BE2C (cell line): Measurements from ENCODE around the gene DENND1A.

ENCODE experiments used
- DNase-seq: peaks from one replicate; pipeline ENCODE4 v3.0.0-alpha.2; 2020
- H3K27me3 ChIP-seq: fragments of 250-450 bp; sonication (Bioruptor Pico); 2 replicates; pipeline ENCODE4 v1.5.1; 2020; ENCODE audit warnings: mild to moderate bottlenecking
- H3K36me3 ChIP-seq: fragments of 250-450 bp; sonication (Bioruptor Pico); 2 replicates; pipeline ENCODE4 v1.5.1; 2020; ENCODE audit warnings: mild to moderate bottlenecking
- H3K4me1 ChIP-seq: fragments of 250-450 bp; sonication (Bioruptor Pico); 2 replicates; pipeline ENCODE4 v1.5.1; 2020
- H3K4me3 ChIP-seq: 2 replicates; pipeline ENCODE4 v1.5.1; 2011; ENCODE audit warnings: low read depth, low read length
- H3K9me3 ChIP-seq: fragments of 250-450 bp; sonication (Bioruptor Pico); 2 replicates; pipeline ENCODE4 v1.5.1; 2020
- TF ChIP-seq, protein P1 (sequence below): IDR thresholded peaks from 2 replicates; pipeline ENCODE4 v1.5.1; 2012; ENCODE audit warnings: mild to moderate bottlenecking, low read depth, low read length

The DENND1A gene

GRCh38 chr9:123773783-123774182, 156.1 kb downstream of the DENND1A start:
- TF ChIP-seq, protein P1, sequence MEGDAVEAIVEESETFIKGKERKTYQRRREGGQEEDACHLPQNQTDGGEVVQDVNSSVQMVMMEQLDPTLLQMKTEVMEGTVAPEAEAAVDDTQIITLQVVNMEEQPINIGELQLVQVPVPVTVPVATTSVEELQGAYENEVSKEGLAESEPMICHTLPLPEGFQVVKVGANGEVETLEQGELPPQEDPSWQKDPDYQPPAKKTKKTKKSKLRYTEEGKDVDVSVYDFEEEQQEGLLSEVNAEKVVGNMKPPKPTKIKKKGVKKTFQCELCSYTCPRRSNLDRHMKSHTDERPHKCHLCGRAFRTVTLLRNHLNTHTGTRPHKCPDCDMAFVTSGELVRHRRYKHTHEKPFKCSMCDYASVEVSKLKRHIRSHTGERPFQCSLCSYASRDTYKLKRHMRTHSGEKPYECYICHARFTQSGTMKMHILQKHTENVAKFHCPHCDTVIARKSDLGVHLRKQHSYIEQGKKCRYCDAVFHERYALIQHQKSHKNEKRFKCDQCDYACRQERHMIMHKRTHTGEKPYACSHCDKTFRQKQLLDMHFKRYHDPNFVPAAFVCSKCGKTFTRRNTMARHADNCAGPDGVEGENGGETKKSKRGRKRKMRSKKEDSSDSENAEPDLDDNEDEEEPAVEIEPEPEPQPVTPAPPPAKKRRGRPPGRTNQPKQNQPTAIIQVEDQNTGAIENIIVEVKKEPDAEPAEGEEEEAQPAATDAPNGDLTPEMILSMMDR = no peak
- no peaks in the 10 kb centered on the region for H3K9me3 ChIP-seq
- no peaks in the 10 kb centered on the region for H3K27me3 ChIP-seq
- H3K4me3 ChIP-seq = no peak overlapping the region
- H3K36me3 ChIP-seq = no peaks in the 10 kb centered on the region
- peaks cover 29% of the 10 kb centered on the region for H3K4me1 ChIP-seq
- DNase-seq = no peak

DNA sequence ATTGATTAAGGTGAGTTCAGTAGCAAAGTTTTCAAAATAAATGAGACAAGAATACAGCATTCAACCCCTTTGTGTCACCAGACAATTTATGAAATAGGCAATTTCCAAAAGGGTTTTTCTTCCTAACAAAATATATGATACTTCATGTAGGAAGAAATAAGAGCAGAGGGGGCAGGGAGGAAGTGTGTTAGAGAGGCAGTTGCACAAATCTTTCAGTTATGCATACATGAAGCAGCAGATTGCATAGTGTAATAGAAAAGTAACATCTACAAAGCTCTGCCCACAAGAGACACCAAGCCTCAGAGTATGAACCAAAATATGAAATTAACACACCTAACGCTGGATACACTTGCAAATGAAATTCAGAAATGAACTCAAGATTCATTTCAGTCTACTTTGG, 157.0 kb downstream of the DENND1A start:
- Histone ChIP-seq H3K9me3 (no peaks in the 10 kb centered on the region), H3K36me3 (no peaks in the 10 kb centered on the region), H3K4me3 (no peak overlapping the region), H3K27me3 (no peaks in the 10 kb centered on the region), H3K4me1 (peaks cover 29% of the 10 kb centered on the region)
- TF ChIP-seq, protein P1 = no peak
- DNase-seq = no peak

DNA sequence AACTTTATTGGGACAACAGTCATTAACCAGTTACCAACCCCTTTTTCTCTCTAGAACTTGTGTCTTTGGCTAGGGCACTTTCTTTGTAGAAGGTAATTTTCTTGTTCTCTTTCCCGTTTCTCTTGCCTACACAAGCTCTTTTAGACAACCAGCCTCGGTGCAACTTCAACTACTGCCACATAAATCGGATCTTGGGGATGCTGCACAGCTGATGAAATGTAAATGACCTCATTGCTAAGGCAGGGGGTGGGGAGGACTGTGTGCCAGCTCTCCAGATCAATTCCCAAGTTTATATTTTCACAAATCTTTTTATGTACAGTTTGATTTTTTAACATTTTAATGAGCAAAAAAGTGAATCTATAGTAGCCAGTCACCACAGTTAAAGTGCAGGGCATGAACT, 157.6 kb downstream of the DENND1A start:
- no peaks in the 10 kb centered on the region for H3K36me3 ChIP-seq
- DNase-seq = no peak
- H3K4me3 ChIP-seq = no peak overlapping the region
- no peaks in the 10 kb centered on the region for H3K27me3 ChIP-seq
- no peaks in the 10 kb centered on the region for H3K9me3 ChIP-seq
- H3K4me1 ChIP-seq = peaks cover 29% of the 10 kb centered on the region
- TF ChIP-seq, protein P1 = no peak

DNA sequence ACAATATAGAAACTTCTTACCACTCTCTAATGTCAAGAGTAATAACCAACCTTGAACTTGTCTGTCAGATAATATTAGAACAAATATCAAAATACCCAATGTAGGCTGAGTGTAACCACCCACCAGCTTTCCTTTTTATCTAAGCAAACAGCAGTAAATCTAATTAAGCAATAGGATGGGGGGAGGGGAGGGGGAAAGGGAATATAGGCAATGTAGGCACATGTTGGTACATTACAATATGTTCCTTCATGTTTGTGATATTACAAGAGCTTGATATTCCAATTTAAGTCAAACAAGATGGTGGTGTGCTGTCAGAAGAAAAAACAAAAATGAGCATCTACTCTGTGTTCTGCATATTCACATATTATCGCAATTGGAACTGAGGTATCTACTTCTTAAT, 158.2 kb downstream of the DENND1A start:
- Histone ChIP-seq H3K4me3 (no peak overlapping the region), H3K4me1 (peaks cover 29% of the 10 kb centered on the region), H3K27me3 (no peaks in the 10 kb centered on the region), H3K36me3 (no peaks in the 10 kb centered on the region), H3K9me3 (no peaks in the 10 kb centered on the region)
- peak; percentile 39 for DNase-seq
- TF ChIP-seq, protein P1 = no peak

- TF ChIP-seq, protein P1 = no peak
- DNase-seq = peak; percentile 25
- Histone ChIP-seq H3K4me3 (no peak overlapping the region), H3K27me3 (no peaks in the 10 kb centered on the region), H3K4me1 (peaks cover 29% of the 10 kb centered on the region), H3K36me3 (no peaks in the 10 kb centered on the region), H3K9me3 (no peaks in the 10 kb centered on the region)
These were observed 160.2 kb downstream of the DENND1A start for GRCh38 chr9:123769719-123770118.

DNA sequence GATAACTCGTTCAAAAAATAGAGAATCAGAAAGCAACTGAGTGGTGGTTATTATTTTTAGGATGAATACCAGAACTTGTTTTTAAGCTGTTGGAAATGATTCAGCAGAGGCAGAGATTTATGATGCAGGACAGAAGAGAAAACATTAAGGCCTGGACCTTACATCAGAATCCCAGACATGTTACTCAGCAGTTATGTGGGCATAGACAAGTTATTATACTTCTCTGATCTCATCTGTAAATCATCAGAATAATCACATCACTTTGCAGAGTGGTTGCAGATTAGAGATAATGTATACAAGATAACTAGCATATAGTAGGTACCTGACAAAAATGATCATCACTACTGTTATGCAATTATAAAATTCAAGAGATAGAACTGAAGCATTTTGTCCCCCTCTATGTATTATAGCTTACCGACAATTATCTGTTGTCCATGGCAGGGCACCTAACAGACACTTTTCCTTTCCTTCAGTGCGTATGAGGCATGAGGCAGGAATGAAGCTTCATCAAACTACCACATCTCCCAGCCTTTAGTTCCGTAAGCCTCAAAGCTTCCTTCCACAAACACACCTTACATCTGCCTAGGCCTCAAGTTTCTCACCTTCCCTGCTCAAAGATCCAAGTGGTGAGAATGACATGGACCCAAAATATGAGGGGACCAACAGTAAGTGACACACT, 165.9 kb downstream of the DENND1A start:
- no peak overlapping the region for H3K4me3 ChIP-seq
- DNase-seq = no peak
- no peaks in the 10 kb centered on the region for H3K9me3 ChIP-seq
- H3K27me3 ChIP-seq = no peaks in the 10 kb centered on the region
- no peaks in the 10 kb centered on the region for H3K36me3 ChIP-seq
- peaks cover 7% of the 10 kb centered on the region for H3K4me1 ChIP-seq
- TF ChIP-seq, protein P1 = no peak
